Activated effector memory CD4-positive, alpha-beta T cell treated with Interleukin-2 at 50 U/mL for 16 hours (primary cell): Measurements from ENCODE around the gene AP5Z1.

ENCODE experiments used
- DNase-seq: peaks from one replicate; pipeline ENCODE4 v3.0.0-alpha.2; 2020

AP5Z1 gene

DNA sequence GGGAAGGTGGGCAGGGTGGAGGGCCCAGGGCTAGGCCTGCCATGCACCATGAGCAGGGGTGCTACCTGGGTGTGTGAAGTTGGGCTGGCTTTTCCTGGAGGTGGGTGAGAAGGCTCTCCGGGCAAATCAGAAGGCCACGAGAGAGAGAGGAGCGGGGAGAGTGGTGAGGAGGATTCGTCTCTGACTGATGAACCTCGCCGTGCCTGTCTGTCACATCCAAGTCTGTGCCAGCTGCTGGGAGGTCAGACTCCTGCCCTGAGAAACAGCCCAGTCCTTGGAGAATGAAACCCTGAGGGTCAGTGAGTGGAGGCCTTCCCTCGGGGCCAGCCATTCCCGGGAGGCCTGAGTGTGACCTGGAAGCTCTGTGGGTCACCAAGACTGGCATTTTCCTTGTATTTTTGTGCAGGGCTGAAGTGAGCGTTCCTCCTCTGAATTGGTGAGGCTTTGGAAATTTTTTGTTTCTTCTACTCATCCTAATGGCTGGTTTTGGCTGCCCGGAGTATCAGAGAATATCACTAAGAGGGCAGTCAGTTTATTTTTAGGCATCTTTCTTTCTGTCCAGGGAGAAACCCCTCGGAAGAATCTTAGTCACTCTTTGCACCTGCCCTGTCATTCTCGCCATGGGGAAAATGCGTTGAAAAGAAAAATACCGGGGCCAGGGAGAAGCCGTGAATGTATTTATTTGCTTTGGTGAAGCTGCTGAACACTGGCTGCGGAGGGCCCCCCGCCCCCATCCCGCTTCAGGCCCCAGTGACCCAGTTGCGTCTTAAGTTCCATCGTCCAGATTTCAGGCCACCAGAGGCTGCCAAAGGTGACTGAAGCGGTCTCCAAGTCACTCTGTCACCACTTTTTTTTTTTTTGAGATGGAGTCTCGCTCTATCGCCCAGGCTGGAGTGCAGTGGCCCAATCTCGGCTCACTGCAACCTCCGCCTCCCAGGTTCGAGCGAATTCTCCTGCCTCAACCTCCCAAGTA is 6.5 kb upstream of the AP5Z1 start:
- no peak for DNase-seq

DNA sequence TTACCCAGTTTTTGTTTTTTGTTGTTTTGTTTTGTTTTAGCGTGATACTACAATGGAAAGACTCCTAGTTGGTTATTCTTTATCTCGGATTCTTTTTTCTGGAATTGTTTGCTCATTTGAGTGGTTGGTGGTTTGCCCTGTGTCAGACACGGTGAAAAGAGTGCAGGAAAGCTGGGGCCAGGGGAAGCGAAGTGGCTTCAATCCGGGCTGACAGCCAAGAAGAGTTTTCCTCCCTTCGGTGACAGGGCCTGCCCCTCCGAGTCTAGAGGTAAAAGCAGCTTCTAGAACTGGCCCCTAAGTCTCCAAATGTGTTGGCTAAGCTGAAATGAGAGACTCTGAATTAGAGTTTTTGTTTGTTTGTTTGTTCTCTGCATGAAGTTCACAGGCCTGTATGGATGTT is 5.7 kb upstream of the AP5Z1 start:
- DNase-seq = no peak

DNA sequence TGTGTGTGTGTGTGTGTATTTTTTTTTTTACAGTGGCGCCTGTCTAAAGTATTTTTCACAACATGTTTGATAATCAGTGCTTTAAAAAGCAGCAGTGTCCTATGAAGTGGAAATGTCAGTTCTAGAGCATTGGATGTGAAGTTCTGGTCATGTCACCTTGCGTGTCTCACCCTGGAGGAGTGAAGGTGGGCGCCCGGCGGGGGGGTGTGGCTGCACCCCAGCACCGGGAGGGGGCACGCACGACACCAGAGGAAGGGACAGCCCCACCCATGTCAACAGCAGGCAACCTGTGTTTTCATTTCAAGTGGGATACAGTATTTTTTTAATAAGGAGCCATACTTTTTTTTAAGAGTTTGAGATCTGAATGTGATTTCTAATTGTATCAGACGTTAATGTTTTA is 4.5 kb upstream of the AP5Z1 start:
- DNase-seq = no peak

DNA sequence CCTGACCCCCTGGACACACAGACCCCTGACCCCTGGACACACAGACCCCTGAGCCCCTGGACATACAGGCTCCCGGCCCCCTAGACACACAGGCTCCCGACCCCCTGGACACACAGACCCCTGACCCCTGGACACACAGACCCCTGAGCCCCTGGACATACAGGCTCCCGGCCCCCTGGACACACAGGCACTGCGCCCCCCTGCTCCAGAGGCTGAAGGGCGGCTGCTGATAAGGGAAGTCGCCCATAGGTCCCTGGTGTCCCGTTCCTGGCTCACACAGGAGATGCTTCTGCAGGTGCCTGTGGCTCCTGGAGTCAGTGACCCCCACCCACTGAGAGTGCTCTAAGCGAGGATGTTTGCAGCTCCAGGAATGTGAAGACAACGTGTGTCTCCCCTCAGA is 3.7 kb upstream of the AP5Z1 start:
- no peak for DNase-seq

DNA sequence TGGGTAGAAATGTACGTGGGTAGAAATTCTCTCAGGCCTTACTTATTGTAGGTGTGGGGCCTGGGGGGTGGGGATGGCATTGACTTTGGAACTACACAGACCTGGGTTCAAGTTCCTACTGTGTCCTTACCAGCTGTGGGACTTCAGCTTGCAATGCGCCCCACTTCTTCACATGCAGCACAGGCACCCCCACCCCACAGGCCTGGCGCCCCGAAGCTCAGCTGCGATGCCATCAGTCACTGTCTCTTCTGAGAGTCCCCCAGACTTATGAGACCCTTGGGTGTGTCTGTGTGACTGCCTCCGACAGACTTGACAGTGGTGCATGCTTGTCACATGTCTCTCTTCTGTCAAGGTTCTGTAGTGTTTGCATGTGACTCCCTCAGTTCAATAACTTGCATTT is 3.1 kb upstream of the AP5Z1 start:
- no peak for DNase-seq

DNA sequence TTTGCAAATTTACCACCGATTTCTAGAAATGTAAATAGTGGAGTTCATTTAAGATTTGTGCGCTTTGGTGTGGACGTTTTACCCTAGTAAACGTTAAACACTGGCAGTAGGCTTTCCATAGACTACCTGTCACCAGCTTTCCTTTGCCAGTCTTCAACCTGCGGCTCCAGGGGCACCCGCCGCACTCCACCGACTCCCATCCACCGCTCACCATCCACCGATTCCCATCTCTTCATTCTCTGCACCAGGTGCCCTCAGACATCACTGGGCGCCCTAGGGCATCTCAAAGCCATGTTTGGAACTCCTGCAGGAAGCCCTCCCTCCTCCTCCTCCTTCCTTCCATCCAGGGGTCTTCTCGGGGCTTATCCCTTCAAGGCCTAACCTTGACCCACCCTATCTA is 1.4 kb upstream of the AP5Z1 start:
- no peak for DNase-seq

DNA sequence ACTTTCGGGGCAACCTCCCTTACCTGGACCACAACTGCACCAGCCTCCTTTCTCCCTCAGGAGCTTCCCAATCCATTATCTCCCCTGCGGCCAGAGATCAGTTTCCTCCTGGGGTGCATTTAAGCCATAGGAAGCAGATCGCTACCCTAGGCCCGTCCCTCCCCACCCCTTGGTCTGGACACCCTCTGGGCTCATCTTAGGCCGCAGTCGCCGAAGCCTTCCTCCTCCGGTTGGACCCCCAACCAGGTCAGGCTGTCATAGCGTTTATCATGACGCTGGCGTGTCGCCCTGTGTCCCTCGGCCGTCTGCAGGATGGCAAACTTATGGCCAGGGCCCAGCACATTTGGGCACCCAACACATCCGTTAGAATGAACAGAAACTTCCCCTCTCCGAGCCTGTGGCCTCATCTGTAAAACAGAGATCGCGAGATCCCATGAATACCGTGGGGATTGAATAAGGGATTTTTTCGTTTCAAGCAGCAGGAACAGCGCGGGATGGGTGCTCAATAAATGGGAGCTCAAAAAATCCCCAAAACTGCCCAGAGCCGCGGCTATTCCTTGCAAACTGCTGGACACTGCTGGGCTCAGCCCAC is 669 bp upstream of the AP5Z1 start:
- no peak for DNase-seq

DNA sequence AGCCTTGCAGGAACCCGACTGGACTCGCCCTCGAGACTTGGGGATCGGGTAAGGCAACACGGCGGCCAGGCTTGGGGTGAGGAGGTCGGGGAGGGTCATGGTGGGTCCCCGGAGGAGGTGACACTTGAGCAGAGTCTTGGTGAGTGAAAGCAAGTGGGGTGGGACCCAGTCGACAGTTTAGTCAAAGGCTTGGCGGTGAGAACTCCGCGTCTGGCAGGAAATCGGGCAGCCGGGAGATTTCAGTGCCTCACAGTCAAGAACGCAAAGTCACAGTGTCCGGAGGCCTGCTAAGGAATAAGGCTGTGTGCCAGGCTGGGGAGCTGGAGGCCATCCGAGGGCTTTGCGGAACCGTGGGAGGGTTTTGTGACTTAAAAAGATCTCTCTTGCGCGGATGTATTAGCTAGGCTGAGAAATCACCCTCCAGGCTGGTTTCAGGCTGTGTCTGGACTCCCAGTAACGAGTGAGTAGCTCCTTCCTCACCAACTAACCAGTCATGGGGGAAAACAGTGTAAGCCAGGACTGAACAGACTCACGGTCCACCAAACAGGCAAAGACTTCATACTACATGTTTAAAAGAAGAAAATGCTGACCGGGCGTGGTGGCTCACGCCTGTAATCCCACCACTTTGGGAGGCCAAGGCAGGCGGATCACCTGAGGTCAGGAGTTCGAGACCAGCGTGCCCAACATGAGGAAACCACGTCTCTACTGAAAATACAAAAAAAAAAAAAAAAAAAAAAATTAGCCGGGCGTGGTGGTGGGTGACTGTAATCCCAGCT is 613 bp downstream of the AP5Z1 start:
- DNase-seq = peak; percentile 53

DNA sequence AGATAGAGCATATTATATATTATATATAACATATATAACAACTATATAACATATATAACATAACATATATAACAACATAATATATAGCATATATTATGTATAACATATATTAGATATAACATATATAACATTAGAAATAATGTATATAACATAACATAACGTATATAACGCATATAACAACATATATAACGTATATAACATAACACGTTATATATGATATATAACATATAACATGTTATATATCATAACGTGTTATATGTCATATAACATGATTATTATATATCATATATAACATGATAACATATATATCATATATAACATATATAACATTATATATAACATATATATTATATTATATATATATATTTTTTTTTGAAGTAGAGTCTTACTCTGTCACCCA is 3.7 kb downstream of the AP5Z1 start:
- DNase-seq = no peak

DNA sequence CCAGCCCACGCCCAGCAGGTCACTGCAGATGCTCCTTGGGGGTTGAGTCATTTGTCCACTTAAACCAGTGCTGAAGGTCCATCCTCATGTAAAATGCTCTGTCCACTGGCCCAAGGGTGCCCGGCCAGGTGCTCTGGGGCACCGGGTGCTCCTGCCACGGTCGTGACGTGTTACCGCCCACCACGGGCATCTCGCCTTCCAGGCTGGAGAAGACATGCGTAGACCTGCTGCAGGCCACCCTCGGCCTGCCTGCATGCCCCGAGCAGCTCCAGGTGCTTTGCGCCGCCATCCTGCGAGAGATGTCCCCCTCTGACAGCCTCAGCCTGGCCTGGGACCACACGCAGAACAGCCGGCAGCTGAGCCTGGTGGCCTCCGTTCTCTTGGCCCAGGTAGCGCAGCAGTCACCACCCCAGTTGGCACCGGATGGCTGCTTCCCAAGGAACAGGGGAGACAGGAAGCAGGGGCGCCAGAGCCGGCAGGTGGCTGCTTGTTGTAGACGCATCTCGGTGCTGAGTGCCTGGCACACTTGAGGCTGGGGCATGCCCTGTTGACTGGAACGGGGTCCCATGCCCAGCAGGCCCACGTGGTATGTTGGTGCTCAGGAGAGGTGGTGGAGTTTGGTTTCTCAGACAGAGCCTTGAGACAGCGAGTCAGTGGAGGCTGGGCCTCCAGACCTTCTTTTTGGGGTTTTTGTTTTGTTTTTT is 6.1 kb downstream of the AP5Z1 start:
- DNase-seq = no peak

DNA sequence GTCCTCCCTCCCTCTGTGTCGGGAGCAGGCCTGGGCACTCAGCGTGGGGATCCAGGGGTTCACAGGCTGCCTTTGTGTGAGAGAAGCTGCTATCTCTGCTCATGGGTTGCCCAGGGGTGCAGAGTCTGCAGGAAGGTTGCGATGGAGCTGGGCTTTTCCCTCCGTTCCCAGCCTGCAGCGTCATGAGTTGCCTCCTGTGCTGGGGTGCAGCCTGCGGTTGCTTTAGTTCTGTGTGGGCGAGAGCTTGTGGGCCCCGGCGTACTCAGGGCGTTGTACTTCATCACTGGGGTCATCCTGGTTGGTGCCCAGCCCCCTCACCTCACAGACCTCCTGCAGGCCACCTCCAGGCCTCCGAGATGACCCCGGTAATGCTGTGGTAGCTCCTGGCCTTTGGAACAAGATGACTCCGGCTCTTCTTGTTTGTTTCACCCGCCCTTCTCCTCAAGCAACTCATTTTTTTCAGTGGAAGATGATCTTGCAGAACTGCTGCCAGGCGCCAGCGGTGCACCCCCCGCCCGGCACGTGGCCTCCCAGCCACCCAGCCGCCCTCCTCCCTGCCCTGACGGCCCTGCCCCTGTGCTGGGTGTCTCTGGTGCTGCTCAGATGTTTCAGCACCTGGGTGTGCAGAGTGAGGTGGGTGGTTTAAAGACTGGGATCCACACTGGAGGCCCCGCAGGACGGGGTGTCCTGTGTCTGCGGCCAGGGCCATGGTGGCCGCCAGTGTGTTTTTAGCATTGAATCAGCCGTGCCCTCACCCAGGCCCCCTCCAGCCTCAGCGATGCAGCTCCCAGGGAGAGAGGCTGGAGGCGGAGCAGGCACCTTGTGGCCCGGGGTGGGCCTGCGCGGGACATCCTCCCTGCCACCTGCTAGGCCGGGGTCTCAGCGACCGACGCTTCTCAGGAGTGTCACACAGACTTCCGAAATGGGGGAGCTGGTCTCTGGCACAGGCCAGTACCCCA is 7.2 kb downstream of the AP5Z1 start:
- no peak for DNase-seq

DNA sequence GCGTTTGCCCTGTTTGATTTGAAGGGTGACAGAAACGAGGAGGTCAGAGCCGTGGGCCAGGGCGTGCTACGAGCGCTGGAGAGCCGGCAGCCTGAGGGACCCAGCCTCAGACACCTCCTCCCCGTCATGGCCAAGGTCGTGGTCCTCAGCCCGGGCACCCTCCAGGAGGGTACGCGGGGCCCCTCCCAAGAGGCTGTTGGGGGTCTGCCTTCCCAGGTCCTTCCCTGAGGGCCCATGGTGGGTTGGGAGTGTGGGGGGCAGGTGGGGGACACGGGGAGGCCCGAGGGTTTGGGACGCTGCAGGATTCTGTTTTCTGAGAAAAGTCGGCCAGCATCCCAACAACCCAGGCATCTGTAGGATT is 7.8 kb downstream of the AP5Z1 start:
- DNase-seq = no peak

DNA sequence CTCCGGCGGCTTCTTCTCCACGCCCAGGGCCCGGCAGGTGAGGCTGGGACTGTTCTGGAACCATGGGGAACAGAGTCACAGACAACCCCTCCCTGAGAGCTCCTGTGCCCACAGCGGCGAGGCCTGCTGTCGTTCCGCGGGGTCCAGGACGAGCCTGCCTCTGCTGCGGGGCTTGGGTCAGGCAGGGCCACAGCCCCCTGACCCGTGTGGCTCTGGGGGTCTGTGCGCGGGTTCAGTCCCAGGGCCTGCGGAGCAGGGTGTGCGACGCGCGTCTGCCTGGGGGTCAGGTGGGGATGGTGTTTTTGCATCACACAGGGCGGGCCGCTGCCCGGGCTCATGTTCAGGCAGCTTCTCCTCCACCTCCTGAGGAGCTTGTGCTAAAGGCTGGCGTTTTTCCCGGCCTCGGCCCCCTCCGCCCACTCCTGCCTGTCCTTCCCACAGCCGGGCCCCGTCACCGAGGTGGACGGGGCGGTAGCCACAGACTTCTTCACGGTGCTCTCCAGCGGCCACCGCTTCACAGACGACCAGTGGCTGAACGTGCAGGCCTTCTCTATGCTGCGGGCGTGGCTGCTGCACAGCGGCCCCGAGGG is 8.4 kb downstream of the AP5Z1 start:
- DNase-seq = no peak

DNA sequence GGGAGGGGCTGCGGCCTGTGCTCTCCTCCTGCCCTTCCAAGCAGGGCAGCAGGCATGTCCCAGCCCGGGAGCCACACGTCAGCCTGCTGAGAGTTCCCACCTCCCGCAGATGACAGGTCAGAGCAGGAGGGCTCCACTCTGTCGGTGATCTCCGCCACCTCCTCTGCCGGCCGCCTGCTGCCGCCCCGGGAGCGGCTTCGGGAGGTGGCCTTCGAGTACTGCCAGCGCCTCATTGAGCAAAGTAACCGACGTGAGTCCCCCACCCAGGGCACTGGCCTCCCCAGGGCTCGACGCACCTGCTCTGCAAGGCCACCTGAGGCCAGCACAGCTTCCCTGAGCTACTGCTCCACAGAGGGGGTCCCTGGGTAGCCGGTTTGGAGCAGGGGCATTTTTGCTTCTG is 9.4 kb downstream of the AP5Z1 start:
- no peak for DNase-seq

DNA sequence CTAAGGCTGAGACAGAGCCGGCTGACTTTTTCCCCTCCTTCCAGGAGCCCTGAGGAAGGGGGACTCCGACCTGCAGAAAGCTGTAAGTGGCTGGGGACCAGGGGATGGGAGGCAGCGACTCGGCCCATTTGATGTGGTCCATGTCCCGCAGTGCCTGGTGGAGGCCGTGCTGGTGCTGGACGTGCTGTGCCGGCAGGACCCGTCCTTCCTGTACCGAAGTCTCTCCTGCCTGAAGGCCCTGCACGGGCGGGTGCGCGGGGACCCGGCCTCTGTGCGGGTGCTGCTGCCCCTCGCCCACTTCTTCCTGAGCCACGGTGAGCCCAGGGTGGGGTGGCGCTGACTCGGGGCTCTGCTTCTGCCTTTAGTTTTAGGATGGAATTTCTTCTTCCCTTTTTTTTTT is 9.9 kb downstream of the AP5Z1 start:
- no peak for DNase-seq

DNA sequence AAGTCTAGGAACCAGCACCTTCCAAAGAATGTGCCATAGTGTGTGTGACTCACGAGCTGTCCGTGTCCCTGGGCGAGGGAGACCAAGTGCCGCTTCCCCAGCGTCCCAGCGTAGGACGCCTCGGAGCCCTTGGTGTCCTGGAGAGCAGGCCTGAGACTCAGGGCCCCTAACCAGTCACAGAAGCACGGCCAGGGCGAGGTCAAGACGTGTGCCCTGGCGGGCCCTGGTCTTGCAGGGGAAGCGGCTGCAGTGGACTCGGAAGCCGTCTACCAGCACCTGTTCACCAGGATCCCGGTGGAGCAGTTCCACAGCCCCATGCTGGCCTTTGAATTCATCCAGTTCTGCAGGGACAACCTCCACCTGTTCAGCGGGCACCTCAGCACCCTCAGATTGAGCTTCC is 10.6 kb downstream of the AP5Z1 start:
- no peak for DNase-seq

DNA sequence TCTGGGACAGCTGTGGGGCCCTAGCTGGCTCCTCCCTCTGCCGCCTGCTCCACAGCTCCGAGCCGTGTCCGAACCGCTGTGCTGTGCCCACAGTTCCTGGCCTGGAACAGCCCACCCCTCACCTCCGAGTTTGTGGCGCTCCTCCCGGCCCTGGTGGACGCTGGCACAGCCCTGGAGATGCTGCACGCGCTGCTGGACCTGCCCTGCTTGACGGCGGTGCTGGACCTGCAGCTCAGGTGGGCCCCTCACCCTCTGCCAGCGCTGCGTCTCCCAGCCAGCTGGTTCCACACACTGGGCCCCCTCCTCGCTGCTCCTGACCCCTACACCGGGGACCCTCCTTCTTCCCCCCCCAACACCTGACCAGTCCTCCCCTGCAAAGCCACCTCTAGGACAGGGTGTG is 12.1 kb downstream of the AP5Z1 start:
- no peak for DNase-seq

DNA sequence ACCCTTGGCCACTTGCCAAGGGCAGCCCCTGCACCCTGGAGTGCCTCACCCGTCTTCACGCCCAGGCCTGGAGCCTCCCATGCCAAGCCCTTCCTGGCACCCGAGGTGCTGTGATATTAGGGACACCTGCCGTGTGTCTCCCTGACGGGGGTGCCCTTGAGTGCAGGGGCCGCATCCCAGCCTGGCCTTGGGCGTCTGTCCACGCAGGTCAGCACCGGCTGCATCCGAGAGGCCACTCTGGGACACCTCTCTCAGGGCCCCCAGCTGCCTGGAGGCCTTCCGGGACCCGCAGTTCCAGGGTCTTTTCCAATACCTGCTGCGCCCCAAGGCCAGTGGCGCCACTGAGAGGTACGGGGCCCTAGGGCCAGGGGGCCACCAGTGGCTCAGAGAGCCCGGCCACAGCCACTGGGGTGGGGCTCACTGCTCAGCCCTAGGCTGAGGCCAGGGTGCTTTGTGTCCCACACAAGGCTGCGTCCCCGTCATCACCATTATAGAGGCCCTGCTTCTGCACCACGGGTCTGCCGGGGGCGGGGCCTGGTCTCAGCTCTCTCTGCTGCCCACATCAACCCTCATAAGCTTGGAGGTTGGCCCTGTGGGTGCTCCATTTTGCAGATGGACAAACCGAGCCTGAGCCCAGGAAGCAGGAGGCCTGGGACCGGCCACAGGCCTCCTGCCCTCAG is 12.7 kb downstream of the AP5Z1 start:
- no peak for DNase-seq

DNA sequence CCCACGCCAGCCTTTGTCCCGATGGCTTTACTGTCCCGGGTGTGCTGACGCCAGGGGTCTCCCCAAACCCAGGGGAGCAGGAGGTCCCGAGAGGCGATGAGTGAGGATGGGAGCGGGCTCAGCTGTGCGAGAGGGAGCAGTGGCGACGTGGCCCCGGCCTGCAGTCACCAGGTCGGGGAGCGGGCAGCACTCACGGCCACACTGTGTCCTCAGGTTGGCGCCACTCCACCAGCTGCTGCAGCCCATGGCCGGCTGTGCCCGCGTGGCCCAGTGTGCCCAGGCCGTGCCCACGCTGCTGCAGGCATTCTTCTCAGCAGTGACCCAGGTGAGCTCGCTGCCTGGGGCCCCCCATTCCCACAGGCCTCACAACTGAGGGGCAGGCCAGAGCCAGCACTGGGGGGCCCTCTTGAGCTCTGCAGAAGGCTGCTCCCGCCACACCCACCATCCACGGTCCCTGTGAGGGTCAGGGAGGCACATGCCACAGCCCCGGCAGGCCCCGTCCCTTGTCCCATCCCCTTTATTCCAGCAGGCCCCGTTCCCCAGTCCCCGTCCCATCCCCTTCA is 13.3 kb downstream of the AP5Z1 start:
- DNase-seq = no peak

DNA sequence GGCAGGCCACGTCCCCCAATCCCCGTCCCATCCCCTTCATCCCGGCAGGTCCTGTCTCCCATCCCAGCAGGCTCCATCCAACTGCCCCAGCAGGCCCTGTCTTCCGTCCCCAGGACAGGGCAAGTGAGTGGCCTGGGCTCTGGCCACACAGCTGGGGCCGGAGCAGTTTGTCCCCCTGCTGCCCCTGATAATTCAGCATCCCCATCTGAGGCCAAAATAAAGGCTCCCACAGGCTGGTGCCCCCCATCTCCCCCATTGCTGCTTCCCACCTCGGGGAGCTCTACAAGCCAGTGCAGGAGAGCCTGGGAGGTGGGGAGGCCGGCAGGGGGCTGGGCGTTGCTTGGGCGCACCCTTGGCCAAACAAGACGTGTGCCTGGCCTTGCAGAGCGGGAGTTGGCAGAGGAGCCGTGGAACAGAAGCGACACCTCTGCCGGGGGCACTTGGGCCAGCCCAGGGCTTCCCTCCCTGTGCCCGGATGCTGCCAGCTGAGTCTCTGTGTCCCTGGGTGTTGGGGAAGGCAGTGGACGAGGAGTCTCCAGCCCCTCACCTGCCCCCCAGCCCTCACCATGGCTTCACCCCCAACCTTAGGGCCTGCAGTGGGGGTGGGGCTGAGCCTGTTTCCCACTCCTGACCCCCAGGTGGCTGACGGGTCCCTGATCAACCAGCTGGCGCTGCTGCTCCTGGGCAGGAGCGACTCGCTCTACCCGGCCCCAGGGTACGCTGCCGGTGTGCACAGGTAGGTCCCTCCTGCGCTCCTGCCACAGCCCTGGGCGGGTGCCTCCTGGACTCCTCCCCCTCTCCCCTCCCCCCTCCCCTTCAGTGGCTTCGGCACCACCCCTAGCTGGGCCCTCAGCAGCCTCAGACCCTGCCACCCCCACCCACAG is 14.0 kb downstream of the AP5Z1 start:
- DNase-seq = no peak
